ENCODE results near the gene L3MBTL3. TPM values are rescaled to one million over a fixed set of nuclear protein-coding genes. Genes with fewer than 3 reads are reported as not detected.

L3MBTL3 gene
- 19.6 TPM for total RNA-seq

- Histone ChIP-seq H3K4me1 (peaks cover 16% of the 10 kb centered on the region), H3K27ac (peak within 1 kb of the TSS; percentile 90), H3K4me3 (peak within 1 kb of the TSS; percentile 92), H3K9me3 (no peaks in the 10 kb centered on the region), H3K27me3 (no peaks in the 10 kb centered on the region), H3K36me3 (no peaks in the 10 kb centered on the region)
- peak in 1 of 2 donors; percentile 90 for DNase-seq (ENCODE audit: extremely low spot score in 2 of 2)
- TF ChIP-seq POLR2A (IDR thresholded peaks at IDR 0.05) (no peak), CTCF (IDR thresholded peaks at IDR 0.05) (no peak), POLR2AphosphoS5 (IDR thresholded peaks at IDR 0.05; ENCODE audit: insufficient read depth in 1 of 2, low read depth in 1 of 2) (peak; percentile 69 to 72)
- intact Hi-C loops (cut with DNase I) = no loop called here
These were observed at the start of gene L3MBTL3 for GRCh38 chr6:130018292-130018743. Gene L3MBTL3, plus strand, starts transcription at chr6:130018581. Its CDS starts 24,119 bp downstream, at chr6:130042700.

- Histone ChIP-seq H3K27me3 (no peaks in the 10 kb centered on the region), H3K4me3 (no peak overlapping the region), H3K36me3 (no peaks in the 10 kb centered on the region), H3K9me3 (no peaks in the 10 kb centered on the region), H3K4me1 (no peaks in the 10 kb centered on the region), H3K27ac (no peak overlapping the region)
- DNase-seq (ENCODE audit: extremely low spot score in 2 of 2) = no peak
- TF ChIP-seq POLR2AphosphoS5 (IDR thresholded peaks at IDR 0.05; ENCODE audit: insufficient read depth in 1 of 2, low read depth in 1 of 2) (no peak), POLR2A (IDR thresholded peaks at IDR 0.05) (no peak), CTCF (IDR thresholded peaks at IDR 0.05) (no peak)
- intact Hi-C loops (cut with DNase I) = no loop called here
These were observed 49.3 kb upstream of the L3MBTL3 start for GRCh38 chr6:129969064-129969463.

- Histone ChIP-seq H3K36me3 (no peaks in the 10 kb centered on the region), H3K4me3 (no peak overlapping the region), H3K27me3 (no peaks in the 10 kb centered on the region), H3K27ac (no peak overlapping the region), H3K9me3 (peaks cover 3% of the 10 kb centered on the region), H3K4me1 (no peaks in the 10 kb centered on the region)
- intact Hi-C loops (cut with DNase I) = no loop called here
- DNase-seq (ENCODE audit: extremely low spot score in 2 of 2) = no peak
- no peak for TF ChIP-seq POLR2A (IDR thresholded peaks at IDR 0.05)
These were observed 42.3 kb upstream of the L3MBTL3 start for GRCh38 chr6:129976110-129976509.

GRCh38 chr6:129978148-129978916, 40.0 kb upstream of the L3MBTL3 start:
- Histone ChIP-seq H3K36me3 (no peaks in the 10 kb centered on the region), H3K4me1 (no peaks in the 10 kb centered on the region), H3K4me3 (no peak overlapping the region), H3K9me3 (peaks cover 3% of the 10 kb centered on the region), H3K27ac (no peak overlapping the region), H3K27me3 (no peaks in the 10 kb centered on the region)
- TF ChIP-seq CTCF (IDR thresholded peaks at IDR 0.05) (no peak), POLR2AphosphoS5 (IDR thresholded peaks at IDR 0.05; ENCODE audit: insufficient read depth in 1 of 2, low read depth in 1 of 2) (no peak), POLR2A (IDR thresholded peaks at IDR 0.05) (no peak)
- intact Hi-C loops (cut with DNase I) = no loop called here
- DNase-seq (ENCODE audit: extremely low spot score in 2 of 2) = no peak

- H3K4me1 ChIP-seq = no peaks in the 10 kb centered on the region
- H3K9me3 ChIP-seq = peaks cover 3% of the 10 kb centered on the region
- DNase-seq (ENCODE audit: extremely low spot score in 2 of 2) = no peak
- H3K27me3 ChIP-seq = no peaks in the 10 kb centered on the region
- H3K4me3 ChIP-seq = no peak overlapping the region
- TF ChIP-seq POLR2AphosphoS5 (IDR thresholded peaks at IDR 0.05; ENCODE audit: insufficient read depth in 1 of 2, low read depth in 1 of 2) = no peak
- no peak for TF ChIP-seq CTCF (IDR thresholded peaks at IDR 0.05)
- TF ChIP-seq POLR2A (IDR thresholded peaks at IDR 0.05) = no peak
- intact Hi-C loops (cut with DNase I) = no loop called here
- no peak overlapping the region for H3K27ac ChIP-seq
- no peaks in the 10 kb centered on the region for H3K36me3 ChIP-seq
These were observed 37.6 kb upstream of the L3MBTL3 start for GRCh38 chr6:129980821-129981220.
